ENCODE data around the gene NLGN3.

- TF ChIP-seq CTCF (conservative IDR thresholded peaks at IDR 0.05 in 1 of 2, IDR thresholded peaks at IDR 0.05 in 1 of 2; ENCODE audit: extremely low read depth in 1 of 2, insufficient read depth in 1 of 2, low read depth in 1 of 2, low read length in 2 of 2) (no peak), EZH2 (IDR thresholded peaks at IDR 0.05; ENCODE audit: borderline replicate concordance, low read length) (no peak)
Observed at GRCh38 chrX:71216485-71216884, 71.8 kb downstream of the NLGN3 start.
